NCI-H128 (cell line): ENCODE results near the gene SH3PXD2A.

Experiments used
- DNase-seq: peaks from one replicate; lab custom pipeline; 2025; ENCODE audit not compliant: unreplicated experiment; lab: John Stamatoyannopoulos, UW

The SH3PXD2A gene, protein sequence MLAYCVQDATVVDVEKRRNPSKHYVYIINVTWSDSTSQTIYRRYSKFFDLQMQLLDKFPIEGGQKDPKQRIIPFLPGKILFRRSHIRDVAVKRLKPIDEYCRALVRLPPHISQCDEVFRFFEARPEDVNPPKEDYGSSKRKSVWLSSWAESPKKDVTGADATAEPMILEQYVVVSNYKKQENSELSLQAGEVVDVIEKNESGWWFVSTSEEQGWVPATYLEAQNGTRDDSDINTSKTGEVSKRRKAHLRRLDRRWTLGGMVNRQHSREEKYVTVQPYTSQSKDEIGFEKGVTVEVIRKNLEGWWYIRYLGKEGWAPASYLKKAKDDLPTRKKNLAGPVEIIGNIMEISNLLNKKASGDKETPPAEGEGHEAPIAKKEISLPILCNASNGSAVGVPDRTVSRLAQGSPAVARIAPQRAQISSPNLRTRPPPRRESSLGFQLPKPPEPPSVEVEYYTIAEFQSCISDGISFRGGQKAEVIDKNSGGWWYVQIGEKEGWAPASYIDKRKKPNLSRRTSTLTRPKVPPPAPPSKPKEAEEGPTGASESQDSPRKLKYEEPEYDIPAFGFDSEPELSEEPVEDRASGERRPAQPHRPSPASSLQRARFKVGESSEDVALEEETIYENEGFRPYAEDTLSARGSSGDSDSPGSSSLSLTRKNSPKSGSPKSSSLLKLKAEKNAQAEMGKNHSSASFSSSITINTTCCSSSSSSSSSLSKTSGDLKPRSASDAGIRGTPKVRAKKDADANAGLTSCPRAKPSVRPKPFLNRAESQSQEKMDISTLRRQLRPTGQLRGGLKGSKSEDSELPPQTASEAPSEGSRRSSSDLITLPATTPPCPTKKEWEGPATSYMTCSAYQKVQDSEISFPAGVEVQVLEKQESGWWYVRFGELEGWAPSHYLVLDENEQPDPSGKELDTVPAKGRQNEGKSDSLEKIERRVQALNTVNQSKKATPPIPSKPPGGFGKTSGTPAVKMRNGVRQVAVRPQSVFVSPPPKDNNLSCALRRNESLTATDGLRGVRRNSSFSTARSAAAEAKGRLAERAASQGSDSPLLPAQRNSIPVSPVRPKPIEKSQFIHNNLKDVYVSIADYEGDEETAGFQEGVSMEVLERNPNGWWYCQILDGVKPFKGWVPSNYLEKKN

DNA sequence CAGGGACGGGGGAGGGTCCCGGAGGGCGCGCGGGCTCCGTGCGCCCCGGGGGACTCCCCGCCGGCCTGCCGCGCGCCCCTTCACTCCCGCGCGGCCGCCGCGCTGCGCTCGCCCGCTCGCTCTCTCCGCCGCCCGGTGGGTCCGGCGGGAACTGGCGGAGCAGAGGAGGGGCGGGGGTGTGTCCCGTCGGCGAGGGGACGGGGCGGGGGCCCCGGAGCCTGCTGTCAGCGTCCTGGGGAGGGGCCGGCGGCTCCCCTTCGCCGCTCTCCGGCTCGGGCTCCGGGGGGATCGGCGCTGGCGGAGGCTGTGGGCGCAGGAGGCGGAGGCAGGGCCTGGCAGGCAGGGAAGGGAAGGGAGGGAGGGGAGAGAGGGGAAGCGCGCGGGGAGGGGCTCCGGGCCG lies at the start of gene SH3PXD2A:
Gene SH3PXD2A, minus strand, starts transcription at position 153 of the 400 bp plus-strand sequence. CDS start 310 bp downstream, outside the sequence.
- no peak for DNase-seq

DNA sequence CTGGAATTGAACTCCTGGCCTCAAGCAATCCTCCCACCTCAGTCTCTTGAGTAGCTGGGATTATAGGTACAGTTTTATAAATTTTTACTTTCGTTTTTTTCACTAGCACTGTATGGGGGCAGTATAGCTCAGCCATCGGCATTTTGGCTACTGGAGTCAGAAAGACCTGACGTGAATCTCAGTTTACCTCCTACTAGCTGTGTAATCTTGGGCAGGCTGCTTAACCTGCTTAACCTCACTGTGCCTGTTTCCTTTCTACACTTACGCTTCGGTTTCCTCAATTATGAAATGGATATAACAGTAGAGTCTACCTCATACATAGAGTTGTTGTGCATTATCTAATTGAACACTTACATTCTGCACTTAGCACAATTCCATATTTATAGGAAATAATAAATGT lies 45.9 kb upstream of the SH3PXD2A start:
- no peak for DNase-seq

DNA sequence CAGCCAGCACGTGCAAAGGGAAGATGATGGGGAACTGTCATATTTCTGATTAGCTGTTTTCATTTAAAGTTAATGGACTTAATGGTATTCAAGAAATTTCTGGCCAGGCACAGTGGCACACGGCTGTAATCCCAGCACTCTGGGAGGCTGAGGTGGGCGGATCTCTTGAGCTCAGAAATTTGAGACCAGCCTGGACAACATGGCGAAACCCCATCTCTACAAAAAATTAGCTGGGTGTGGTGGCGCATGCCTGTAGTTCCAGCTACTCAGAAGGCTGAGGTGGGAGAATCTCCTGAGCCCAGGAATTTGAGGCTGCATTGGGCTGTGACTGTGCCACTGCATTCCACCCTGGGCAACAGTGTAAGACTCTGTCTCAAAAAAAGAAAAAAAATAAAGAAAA lies 43.9 kb upstream of the SH3PXD2A start:
- no peak for DNase-seq

DNA sequence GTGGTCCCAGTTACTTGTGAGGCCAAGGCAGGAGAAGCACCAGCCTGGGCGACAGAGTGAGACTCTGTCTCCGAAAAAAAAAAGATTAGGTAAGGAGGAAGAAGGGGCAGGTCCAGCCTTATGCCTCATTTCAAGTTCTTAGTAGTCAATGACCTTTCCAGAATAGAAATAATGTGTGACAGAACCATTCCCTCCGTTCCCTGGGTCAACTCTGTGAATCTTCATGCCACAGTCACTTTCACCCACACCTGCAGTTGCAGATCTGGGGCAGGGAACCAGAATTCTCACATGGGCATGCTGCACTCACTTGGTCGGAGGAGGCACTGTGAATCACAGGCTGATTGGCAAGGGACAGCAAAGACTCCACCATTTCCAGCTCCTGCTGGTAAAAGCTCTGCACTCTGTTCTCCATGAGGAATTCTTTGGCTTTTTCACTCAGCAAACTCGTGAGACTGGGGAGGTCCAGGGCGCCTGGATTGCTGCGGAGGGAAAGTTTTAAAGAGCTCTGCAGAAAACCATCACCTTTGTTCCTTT lies 41.9 kb upstream of the SH3PXD2A start:
- DNase-seq, result no peak

DNA sequence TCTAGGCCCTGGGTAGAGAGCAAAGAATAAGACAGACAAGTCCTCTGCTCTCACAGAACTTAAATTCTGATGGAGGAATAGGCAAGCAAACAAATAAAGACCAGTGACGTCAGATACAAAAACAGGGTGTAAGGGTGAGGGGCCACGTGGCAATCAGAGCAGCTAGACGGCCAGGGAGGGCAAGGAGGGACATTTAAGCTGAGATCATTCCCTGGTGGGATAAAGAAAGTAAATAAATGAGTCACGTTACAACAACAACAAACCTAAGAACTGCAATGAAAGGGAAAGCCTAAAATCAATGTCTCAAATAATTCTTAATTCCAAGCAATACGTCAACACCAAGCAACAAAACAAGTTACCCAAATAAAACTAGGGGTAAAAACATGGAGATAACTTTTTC lies 40.8 kb upstream of the SH3PXD2A start:
- no peak for DNase-seq

DNA sequence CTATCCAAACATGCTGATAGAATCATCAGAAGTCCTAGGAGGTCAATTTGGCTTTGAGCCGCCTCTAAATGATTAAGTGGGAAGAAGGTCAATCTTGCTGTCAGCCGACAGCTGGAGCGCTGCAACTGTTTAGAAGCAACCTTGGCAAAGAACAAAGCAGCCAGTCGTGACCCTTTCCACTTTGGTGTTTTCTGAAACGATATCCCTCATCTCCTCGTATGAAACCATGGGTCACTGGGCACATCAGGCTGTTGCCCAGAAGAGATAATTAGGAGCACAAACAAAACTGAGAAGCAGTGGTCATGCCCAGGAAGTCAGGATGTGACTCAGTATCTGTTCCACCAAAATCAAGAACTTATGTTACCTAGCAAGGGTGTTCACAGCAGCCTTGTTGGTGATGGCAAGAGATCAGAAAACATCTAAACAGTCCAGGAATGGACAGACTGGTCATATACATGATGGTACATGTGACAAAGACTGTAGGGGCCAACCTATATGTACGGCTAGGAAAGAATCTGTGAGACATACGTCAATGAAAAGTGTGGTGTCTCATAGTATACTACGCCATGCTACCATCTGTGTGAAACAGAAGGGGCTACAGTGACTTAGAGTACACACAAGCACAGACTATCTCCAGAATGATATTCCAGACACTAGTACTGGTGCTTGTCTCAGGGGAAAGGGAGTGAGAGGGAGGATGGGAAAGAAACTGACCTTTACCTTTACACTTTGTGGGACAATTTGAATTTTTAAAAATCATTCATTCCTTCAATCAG lies 40.2 kb upstream of the SH3PXD2A start:
- DNase-seq, result no peak

DNA sequence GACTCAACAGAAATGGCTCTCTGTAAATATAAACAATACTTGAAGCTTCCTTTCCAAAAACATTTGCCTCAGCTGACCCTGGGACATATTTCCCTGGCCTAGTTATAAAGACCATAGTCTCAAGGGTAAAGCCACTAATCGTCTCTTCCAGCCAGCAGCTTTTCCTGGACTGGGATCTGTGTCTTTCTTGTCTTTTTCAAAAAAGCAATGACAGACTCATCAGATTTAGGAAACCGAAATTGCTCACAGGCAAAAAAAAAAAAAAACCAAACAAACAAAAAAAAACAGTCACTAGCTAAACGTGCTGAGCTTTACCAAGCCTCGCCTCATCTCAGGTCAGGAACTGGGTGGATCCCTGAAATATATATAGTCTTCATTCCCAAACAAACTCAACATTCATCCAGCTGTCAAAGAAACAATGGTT lies 39.1 kb upstream of the SH3PXD2A start:
- DNase-seq, result no peak

DNA sequence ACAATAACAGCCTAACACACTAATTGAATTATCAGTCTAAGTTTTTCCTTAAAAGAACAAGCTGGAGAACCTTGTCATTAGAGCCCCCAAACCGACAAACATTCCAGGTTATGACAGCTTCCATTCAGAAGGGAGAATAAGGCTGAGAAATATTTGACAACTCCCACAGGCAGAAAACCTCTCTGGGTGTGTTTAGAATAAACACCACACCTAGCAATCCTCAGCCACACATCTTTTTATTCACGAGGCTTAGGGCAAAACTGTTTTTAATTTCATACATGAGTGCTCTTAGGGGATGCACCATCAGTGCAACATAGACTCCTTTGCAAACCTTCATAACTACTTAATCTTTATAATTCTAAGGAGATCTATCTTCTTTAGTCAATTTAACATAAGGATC lies 38.4 kb upstream of the SH3PXD2A start:
- DNase-seq, result no peak

DNA sequence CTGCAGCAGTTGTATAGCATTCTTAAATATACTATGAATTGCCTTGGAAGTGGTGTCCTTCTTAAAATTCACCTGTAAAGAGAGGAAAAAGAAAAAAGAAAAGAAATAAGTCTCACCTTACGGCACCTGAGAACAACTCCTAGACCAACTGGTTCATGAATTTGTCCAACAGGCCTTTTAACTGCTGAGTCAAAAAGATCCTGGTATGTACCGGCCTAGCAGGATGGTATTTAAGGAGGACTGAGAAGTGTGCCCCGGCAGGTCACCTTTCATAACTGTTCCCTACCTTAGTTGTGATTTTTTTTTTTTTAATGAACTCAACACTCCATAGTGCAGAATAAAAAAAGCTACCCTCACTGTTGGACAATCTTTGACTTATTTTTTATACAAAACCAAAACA lies 36.8 kb upstream of the SH3PXD2A start:
- no peak for DNase-seq

DNA sequence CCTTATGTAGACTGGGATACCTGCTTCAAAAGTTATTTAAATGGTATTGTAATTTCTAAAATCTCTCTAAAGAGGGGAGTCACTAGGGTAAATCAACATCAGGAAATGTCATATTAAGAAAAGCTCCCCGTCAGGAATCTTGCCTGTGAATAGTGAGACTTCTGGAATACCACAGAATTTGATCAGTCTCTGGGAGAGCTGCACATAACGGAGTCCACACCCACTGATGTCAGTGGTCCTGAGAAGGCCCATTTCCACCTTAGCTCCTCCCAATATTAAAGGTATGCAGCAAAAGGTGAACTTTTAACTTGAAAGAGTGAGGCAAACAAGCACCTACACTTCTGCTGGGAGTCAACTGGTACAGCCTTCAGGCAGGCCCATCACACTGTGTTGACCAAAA lies 35.3 kb upstream of the SH3PXD2A start:
- DNase-seq, result no peak

DNA sequence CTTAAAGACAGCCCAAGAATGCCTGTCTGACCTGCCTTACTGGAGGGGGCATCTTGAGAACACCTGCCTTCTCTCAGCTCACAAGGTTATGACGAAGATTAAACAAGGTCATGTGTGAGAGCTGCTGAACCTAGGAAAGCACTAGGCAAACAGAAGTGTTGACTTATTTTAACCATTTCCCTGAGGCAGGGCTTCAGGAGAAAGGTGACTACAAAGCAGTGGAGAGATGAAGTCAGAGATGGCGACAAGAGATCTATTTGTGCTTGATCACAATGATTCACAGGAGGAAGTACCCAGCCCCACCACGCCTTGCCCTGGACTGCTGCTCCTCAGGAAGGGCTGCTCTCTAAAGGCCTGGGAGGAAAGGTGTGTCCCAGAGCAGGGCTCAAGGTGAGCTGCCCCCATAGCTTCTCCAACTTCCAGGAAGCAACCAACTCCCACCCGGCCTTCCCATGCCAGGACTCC lies 34.9 kb upstream of the SH3PXD2A start:
- DNase-seq, result no peak

DNA sequence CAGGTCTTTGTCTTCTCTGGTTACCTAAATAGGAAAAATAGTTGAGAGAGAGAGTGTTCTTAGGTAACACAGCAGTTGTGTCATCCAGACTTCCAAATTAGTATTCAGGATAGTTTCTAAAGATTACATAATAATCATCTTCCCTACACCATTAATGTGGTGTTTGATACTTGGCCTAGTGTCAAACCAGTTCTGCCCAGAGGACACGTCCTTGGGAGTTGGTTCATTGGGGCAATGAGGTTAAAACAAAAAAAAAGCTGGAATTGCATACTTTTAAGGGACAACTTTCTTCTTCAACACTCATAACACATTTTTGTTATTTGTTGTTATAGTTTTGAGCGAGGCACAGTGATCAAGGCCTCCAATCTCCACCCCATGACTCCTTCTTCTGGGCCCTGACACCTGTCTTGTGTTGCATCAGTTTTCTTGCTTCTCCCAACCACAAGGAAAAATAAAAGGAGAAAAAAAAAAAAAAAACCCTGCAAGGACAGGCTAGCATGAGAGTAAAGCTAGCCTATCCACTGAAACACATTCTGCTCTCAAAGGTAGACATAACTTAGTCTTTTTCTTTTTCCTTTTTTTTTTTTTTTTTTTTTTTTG lies 33.8 kb upstream of the SH3PXD2A start:
- no peak for DNase-seq

DNA sequence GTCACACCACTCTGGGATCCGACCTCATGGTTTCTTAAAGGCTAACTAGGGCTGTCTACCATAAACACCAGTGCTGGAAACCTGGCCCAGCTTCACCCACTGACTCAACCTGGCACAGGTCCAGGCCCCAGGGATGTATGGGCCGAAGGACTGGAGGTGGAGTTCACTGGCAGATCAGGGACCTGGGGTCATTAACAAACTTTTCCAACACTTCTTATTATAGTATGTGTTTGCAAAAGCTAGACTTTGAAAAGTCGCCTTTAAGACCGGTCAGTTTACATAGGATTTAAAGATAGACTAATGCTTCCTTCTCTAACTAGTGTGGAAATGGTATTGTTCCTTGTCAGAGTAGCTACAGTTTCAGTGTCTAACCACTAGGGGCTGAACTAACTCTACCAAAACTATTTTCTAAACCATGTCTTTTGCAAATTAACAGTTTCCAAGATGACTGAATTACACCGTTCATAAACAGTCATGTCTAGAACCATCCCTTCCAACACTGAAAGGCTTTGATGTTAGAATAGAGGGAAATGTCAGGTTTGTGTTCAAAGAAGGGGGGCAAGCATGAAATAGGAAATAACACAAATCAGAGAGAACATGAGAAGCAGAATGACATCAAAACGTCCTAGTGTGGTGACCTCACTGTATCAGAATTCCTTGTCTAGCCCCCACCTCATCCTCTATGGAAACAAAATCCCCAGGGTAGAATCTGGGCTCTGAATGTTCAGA lies 32.9 kb upstream of the SH3PXD2A start:
- DNase-seq, result no peak

DNA sequence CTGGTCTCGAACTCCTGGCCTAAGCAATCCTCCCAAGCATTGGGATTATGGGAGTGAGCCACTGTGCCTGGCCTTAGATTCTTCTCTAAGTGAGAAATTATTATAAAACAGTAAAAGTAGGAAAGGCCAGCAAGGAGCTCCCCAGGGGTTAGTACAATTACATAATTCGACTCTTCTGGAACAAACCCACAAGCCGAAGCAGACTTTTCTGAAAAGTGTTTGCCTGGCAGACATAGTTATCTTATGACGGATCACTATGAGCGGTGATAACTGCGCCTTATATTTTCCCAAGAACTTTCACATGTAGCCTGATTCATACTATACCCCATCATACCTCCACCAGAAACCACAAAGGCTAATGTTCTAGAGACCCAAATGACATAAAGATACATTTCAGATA lies 30.2 kb upstream of the SH3PXD2A start:
- DNase-seq, result no peak

DNA sequence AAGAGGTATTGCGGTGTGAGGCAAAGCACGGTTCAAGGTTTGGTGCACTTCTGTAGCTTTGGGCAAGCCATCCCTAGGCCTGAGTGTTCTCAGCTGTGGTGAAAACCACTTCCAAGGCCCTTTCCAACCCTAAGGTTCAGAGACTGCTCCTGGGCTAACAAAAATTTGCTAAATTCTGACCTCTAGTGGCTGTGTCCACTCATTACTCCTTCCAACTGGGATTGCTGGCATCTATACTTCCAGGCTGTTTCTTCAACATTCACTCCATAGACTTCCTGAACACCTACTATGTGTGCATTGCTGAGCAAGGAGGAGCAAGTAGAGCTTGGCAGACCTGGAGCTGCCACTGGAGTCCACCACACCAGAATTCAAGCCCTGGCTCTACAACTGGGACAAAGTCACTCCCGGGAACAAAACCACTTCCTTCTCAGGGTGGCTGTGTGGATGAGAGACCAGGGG lies 29.3 kb upstream of the SH3PXD2A start:
- DNase-seq, result no peak

DNA sequence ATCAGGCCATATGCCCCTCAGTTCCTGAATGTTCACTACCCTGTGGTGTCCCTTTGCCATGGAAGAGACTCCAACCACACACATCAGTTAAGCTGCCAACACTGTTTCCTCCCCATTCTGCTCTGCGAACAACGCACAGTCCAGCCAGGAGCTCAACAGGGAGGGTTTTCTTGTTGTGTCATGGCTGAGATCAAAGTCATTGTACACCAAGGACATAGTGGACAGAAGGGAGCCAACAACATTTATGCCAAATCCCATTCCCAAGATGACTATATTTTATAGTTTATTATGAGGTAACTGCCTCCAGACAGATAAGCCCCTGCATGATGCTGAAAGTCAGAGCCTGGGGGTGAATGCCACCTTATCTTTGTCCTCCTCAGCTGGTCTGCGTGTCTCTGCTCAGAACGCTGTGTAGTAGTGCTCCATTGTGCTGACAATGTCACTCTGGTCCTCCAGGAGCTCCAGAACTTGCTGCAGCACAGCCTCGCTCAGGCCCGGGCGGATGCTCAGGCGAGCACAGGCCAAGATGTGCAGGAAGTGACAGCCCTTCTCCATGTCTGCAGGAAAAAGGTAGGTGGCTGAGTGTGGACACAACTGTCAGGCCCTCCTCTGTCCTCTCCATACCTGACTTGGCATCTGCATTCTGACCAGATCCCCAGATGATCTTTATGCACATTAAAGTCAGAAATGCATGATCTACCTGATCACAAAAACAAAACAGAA lies 27.1 kb upstream of the SH3PXD2A start:
- DNase-seq, result no peak

DNA sequence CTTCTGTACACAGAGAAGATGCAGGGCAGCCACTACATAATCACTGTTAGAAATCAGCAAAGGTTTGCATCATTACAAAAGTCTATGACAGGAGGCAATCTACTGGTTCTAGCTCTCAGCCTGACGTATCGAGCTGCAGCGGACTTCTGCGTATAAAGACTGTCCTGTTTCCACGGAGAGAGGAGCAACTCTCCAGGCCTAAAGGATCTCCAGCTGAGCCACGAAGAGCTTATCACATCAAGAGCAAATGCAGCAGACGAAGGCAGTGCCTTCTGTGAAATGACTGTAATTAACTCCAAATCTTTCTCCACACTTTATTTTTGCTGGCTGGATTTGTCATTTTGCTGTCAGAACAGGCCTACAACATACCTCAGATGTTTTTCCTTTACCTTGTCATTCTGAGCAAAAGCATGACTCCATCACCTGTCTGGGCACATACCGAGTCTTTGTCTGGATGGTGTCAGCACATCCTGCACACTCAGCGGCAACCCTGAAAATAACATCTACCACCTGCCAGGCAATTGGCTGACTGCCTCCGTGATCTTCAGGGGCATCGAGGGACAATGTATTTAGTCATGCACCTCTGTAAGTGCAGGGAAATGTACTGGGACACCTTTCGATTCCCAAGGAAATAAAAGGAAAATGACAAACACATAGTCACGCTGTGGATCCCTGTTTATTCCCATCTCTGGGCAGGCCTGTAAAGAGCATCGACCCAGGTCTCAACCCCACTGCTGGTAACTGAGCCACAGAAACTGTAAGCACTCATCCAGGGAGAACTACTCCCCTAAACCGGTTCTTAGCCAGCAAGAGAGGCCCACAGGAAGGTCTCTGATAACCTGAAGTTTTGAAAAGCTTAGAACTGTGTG lies 26.3 kb upstream of the SH3PXD2A start:
- DNase-seq, result no peak

DNA sequence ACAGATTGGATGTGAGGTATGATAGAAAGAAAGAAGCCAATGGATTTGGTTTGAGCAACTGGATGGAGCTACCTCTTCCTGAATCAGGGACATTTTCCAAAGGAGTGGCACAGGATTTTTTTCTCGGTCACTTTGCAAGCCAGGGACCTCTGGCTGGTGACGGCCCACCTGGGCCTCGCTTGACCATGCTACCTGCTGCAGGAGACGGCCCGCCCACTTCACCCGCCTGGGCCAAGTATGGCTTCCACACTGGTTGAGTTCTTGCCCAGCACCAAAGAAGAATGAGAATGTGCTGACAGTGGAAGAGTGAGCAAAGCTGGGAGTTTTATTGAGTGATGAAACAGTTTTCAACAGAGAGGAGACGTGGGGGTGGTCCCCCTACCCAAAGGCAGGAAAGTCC lies 24.5 kb upstream of the SH3PXD2A start:
- DNase-seq, result no peak
